Cardiac muscle cell (in vitro differentiated cells and primary cell): Measurements from ENCODE around the gene TMEM41B. TPM values are rescaled to one million over a fixed set of nuclear protein-coding genes. Genes with fewer than 3 reads are reported as not detected.
"Not testable (repeated sequence)": the region's sequence is repeated elsewhere in the genome, so short reads cannot be mapped to it uniquely, and the experiment has no call there.

ENCODE experiments used
- DNase-seq, 2 donors: peaks; one replicate each; pipeline versions ENCODE4 v3.0.0 to v3.0.0-alpha.2; 2010 to 2017; ENCODE audit warnings: low read depth in 1 of 2, low spot score in 1 of 2
- H3K27ac ChIP-seq: fragments of 200-600 bp; sonication (generic); 2 replicates; pipeline ENCODE4 v1.5.1; 2016
- H3K27me3 ChIP-seq: fragments of 200-600 bp; sonication (generic); 2 replicates; pipeline ENCODE4 v1.6.0; 2016; ENCODE audit warnings: control low read depth
- H3K36me3 ChIP-seq: fragments of 200-600 bp; sonication (generic); 2 replicates; pipeline ENCODE4 v1.5.1; 2016; ENCODE audit warnings: control low read depth
- H3K4me1 ChIP-seq: fragments of 200-600 bp; sonication (generic); 2 replicates; pipeline ENCODE4 v1.8.1; 2017; ENCODE audit warnings: low read depth, mild to moderate bottlenecking, mixed run types
- H3K4me3 ChIP-seq: fragments of 200-600 bp; sonication (generic); 2 replicates; pipeline ENCODE4 v1.5.1; 2016; ENCODE audit warnings: mild to moderate bottlenecking
- H3K9me3 ChIP-seq: fragments of 200-600 bp; sonication (generic); 2 replicates; pipeline ENCODE4 v1.5.1; 2017; ENCODE audit warnings: low read depth, mild to moderate bottlenecking, control low read depth
- CTCF ChIP-seq: IDR thresholded peaks from 2 replicates; pipeline ENCODE4 v1.5.1; 2012; ENCODE audit warnings: low read depth, mild to moderate bottlenecking, low read length
- polyA plus RNA-seq: library from polyadenylated mRNA; unstranded; fragments of >200 nt; fragmentation: Nextera tagmentation; extraction: Ambion mirVana; gene quantifications from 2 replicates; pipeline ENCODE4 v1.2.1, GENCODE V29; 2016
- total RNA-seq: library from RNA; depleted of rRNA; stranded (reverse); fragments of >200 nt; gene quantifications from 2 replicates; pipeline ENCODE4 v1.2.3, GENCODE V29; 2016

Gene TMEM41B
- total and polyA plus RNA-seq, 2 experiments from 2014 or later = 63.3 to 77.0 TPM

- no peaks in the 10 kb centered on the region for H3K36me3 ChIP-seq
- H3K27me3 ChIP-seq = no peaks in the 10 kb centered on the region
- H3K27ac ChIP-seq = peak overlapping the region; percentile 76
- peaks cover 23% of the 10 kb centered on the region for H3K4me1 ChIP-seq
- no peaks in the 10 kb centered on the region for H3K9me3 ChIP-seq
- no peak overlapping the region for H3K4me3 ChIP-seq
- TF ChIP-seq CTCF = no peak
- DNase-seq = no peak
These were observed 5.7 kb upstream of the TMEM41B start for GRCh38 chr11:9320047-9320446.

- H3K9me3 ChIP-seq, H3K36me3 ChIP-seq, H3K4me3 ChIP-seq, H3K27me3 ChIP-seq, DNase-seq: not testable (repeated sequence)
- Histone ChIP-seq H3K27ac (peak overlapping the region; percentile 76), H3K4me1 (peaks cover 23% of the 10 kb centered on the region)
These were observed 5.1 kb upstream of the TMEM41B start for GRCh38 chr11:9319377-9320001.

- DNase-seq, H3K4me3 ChIP-seq, H3K27me3 ChIP-seq, H3K9me3 ChIP-seq, H3K36me3 ChIP-seq: not testable (repeated sequence)
- peak overlapping the region; percentile 76 for H3K27ac ChIP-seq
- H3K4me1 ChIP-seq = peaks cover 23% of the 10 kb centered on the region
These were observed 4.3 kb upstream of the TMEM41B start for GRCh38 chr11:9318442-9319376.

- no peak for TF ChIP-seq CTCF
These were observed 1.9 kb upstream of the TMEM41B start for GRCh38 chr11:9316334-9316733.

GRCh38 chr11:9315078-9315688 is 790 bp upstream of the TMEM41B start:
- H3K4me3 ChIP-seq = peak overlapping the region; percentile 31
- H3K27me3 ChIP-seq = no peaks in the 10 kb centered on the region
- H3K4me1 ChIP-seq = peaks cover 28% of the 10 kb centered on the region
- peak overlapping the region; percentile 93 for H3K27ac ChIP-seq
- DNase-seq = no peak
- no peak for TF ChIP-seq CTCF
- H3K36me3 ChIP-seq = no peaks in the 10 kb centered on the region
- no peaks in the 10 kb centered on the region for H3K9me3 ChIP-seq

More at GRCh38 chr11:9316334-9316733, 1.9 kb upstream of the TMEM41B start:
- no peak overlapping the region for H3K27ac ChIP-seq
- H3K36me3 ChIP-seq = no peaks in the 10 kb centered on the region
- no peaks in the 10 kb centered on the region for H3K27me3 ChIP-seq
- no peak overlapping the region for H3K4me3 ChIP-seq
- no peaks in the 10 kb centered on the region for H3K9me3 ChIP-seq
- H3K4me1 ChIP-seq = peaks cover 26% of the 10 kb centered on the region
- DNase-seq = no peak

GRCh38 chr11:9313648-9314290 is 624 bp downstream of the TMEM41B start:
- peak overlapping the region; percentile 91 for H3K27ac ChIP-seq
- peak; percentile 27 to 48 for DNase-seq
- H3K4me3 ChIP-seq = peak overlapping the region; percentile 80
- H3K36me3 ChIP-seq = no peaks in the 10 kb centered on the region
- TF ChIP-seq CTCF = no peak
- H3K4me1 ChIP-seq = peaks cover 16% of the 10 kb centered on the region
- no peaks in the 10 kb centered on the region for H3K27me3 ChIP-seq
- H3K9me3 ChIP-seq = no peaks in the 10 kb centered on the region
